ENCODE results near the gene FAM193A. TPM values are rescaled to one million over a fixed set of nuclear protein-coding genes. Genes with fewer than 3 reads are reported as not detected.

The FAM193A gene
- total and polyA plus RNA-seq, 12 donors, result 7.5 to 20.6 (median 15.9) TPM

DNA sequence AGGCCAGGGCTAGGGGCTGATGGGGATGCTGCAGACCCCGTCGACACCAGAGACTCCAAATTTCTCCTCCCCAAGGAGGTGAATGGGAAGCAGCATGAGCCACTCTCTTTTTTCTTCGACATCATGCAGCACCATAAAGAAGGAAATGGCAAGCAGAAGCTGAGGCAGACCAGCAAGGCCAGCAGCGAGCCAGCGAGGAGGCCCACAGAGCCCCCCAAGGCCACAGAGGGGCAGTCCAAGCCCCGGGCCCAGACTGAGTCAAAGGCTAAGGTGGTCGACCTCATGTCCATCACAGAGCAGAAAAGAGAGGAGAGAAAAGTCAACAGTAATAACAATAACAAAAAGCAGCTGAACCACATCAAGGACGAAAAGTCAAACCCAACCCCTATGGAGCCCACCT, 163.6 kb downstream of the FAM193A start:
- Histone ChIP-seq H3K36me3 (peaks cover 0 to 100% (median 81%) of the 10 kb centered on the region in 9 donors), H3K4me3 (no peak overlapping the region), H3K9me3 (no peaks in the 10 kb centered on the region), H3K27me3 (no peaks in the 10 kb centered on the region), H3K4me1 (no peaks in the 10 kb centered on the region), H3K27ac (no peak overlapping the region)
- ATAC-seq, result peak in 1 of 8 donors; percentile 20
- WGBS, 2 donors, result 95 to 97% methylated on average over 8 of the region's 8 CpGs
- intact Hi-C loops (cut with DNase I), result no loop called here
- no peak for DNase-seq
- TF ChIP-seq, protein P1, sequence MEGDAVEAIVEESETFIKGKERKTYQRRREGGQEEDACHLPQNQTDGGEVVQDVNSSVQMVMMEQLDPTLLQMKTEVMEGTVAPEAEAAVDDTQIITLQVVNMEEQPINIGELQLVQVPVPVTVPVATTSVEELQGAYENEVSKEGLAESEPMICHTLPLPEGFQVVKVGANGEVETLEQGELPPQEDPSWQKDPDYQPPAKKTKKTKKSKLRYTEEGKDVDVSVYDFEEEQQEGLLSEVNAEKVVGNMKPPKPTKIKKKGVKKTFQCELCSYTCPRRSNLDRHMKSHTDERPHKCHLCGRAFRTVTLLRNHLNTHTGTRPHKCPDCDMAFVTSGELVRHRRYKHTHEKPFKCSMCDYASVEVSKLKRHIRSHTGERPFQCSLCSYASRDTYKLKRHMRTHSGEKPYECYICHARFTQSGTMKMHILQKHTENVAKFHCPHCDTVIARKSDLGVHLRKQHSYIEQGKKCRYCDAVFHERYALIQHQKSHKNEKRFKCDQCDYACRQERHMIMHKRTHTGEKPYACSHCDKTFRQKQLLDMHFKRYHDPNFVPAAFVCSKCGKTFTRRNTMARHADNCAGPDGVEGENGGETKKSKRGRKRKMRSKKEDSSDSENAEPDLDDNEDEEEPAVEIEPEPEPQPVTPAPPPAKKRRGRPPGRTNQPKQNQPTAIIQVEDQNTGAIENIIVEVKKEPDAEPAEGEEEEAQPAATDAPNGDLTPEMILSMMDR (IDR thresholded peaks at IDR 0.05), result no peak

DNA sequence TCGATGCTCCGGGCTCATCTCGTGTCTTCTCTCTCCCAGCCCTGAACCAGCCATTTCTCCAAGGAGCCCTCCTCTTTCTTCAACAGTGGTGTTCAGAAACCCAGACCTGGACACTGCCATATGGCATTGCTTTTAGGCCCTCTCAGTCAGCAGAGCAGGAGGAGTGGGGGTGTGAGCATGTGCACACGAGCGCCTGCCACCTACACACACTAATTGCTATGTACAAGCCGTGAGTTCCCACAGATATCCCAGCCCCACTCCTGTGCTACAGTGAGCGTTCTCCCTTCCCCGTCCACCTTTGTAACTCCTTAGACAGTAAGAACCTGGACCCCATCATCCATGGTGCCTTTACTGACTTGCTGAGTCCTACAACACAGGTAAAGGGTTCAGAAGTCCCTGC, 165.9 kb downstream of the FAM193A start:
- DNase-seq (no peak), ATAC-seq (no peak)
- Histone ChIP-seq H3K9me3 (no peaks in the 10 kb centered on the region), H3K4me3 (no peak overlapping the region), H3K27ac (no peak overlapping the region), H3K36me3 (peaks cover 0 to 99% (median 63%) of the 10 kb centered on the region in 9 donors), H3K4me1 (no peaks in the 10 kb centered on the region), H3K27me3 (no peaks in the 10 kb centered on the region)
- intact Hi-C loops (cut with DNase I), result no loop called here
- WGBS, 2 donors, result 95 to 96% methylated on average over 8 of the region's 8 CpGs
- TF ChIP-seq, protein P1 (IDR thresholded peaks at IDR 0.05), result no peak

DNA sequence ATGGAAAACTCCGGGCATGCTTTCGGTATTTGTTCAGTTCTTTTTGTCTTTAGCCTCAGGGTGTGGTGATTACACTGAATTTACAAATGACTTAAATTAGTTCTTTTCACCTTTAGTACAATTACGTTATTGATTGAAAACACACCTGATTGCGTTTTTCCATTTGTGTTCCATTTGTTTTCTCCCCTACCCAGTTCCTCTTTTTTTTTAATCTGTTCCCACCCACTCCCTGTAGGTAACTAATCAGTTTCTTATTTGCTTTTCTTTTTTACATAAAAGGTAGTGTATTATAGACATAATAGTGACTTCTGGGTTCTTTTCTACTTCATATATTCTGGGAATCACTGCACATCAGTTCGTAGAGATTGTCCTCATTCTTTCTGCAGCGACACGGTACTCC, 166.3 kb downstream of the FAM193A start:
- H3K9me3 ChIP-seq, result no peaks in the 10 kb centered on the region
- H3K27ac ChIP-seq, result no peak overlapping the region
- 90% methylated on average over 7 of the region's 7 CpGs for WGBS, 2 donors
- intact Hi-C loops (cut with DNase I), result no loop called here
- H3K4me3 ChIP-seq, result no peak overlapping the region
- TF ChIP-seq, protein P1 (IDR thresholded peaks at IDR 0.05), result no peak
- H3K36me3 ChIP-seq, result peaks cover 0 to 97% (median 62%) of the 10 kb centered on the region in 9 donors
- no peak for DNase-seq
- no peaks in the 10 kb centered on the region for H3K4me1 ChIP-seq
- H3K27me3 ChIP-seq, result no peaks in the 10 kb centered on the region
- no peak for ATAC-seq

DNA sequence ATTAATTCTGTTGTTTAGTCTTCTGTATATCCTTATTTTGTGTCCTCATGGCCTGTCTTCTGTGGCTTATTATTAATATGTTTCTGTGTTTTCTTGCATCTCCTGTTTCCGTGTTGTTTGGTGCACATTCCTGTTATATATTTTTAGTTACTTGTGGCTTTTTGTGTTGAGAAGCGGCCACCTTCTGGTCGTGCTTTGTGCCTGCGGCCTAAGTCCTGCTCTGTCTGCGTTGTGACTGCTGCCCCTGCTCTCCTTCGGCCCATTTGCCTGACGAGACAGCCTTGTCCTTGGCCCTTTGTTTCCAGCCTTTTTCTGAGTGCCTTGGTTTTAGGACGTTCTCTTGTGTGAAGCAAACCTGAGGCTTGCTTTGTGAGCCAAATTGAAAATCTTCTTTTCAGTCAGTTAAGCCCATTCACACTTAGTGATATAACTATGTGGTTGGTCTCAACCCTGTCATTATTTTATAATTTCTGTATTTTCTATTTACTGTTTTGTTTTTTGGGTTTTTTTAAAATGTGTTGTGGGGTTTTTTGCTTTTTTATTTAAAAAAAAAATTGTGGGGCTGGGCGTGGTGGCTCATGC, 175.9 kb downstream of the FAM193A start:
- intact Hi-C loops (cut with DNase I), result no loop called here
- DNase-seq (no peak), ATAC-seq (no peak)
- Histone ChIP-seq H3K9me3 (no peaks in the 10 kb centered on the region), H3K27me3 (no peaks in the 10 kb centered on the region), H3K36me3 (peaks cover 0 to 62% (median 23%) of the 10 kb centered on the region in 9 donors), H3K4me3 (no peak overlapping the region), H3K4me1 (peaks cover 10 to 32% (median 26%) of the 10 kb centered on the region in 9 donors), H3K27ac (peak overlapping the region in 2 of 10 donors; percentile 5 to 90)
- 89 to 91% methylated on average over 9 of the region's 9 CpGs for WGBS, 2 donors
- TF ChIP-seq, protein P1 (IDR thresholded peaks at IDR 0.05), result no peak

All from heart right ventricle (tissue), 16 donors.